Activated CD8-positive, alpha-beta memory T cell treated with anti-CD3 and anti-CD28 coated beads, Interleukin-2, amount 10 ng/mL, durations not matched to agents 7 days and 5 days (primary cell): Measurements from ENCODE around the gene GPBP1L1. TPM values are rescaled to one million over a fixed set of nuclear protein-coding genes. Genes with fewer than 3 reads are reported as not detected.

Experiments
- ATAC-seq: fragments of 150-1000 bp; cut with Tn5 transposase; one replicate; pipeline ENCODE4 v1.10.0; 2021; ENCODE audit warnings: moderate library complexity
- CTCF ChIA-PET: fragments of 350-600 bp; sonication (Branson Sonifier 250); formaldehyde crosslinking; loops from one replicate; lab custom pipeline; 2021; ENCODE audit warnings: antibody characterized with exemption; lab: Charles Lee
- DNase-seq: peaks from one replicate; pipeline ENCODE4 v3.0.0-alpha.2; 2020
- H3K27ac Mint-ChIP-seq: one replicate; pipeline ENCODE4 v1.8.0; 2021; ENCODE audit warnings: mild to moderate bottlenecking, mixed read lengths
- H3K27me3 Mint-ChIP-seq: one replicate; pipeline ENCODE4 v1.8.0; 2021; ENCODE audit warnings: mixed read lengths
- H3K36me3 Mint-ChIP-seq: one replicate; pipeline ENCODE4 v1.8.0; 2021; ENCODE audit warnings: mild to moderate bottlenecking, mixed read lengths
- H3K4me1 Mint-ChIP-seq: one replicate; pipeline ENCODE4 v1.8.0; 2021; ENCODE audit warnings: mixed read lengths
- H3K4me3 Mint-ChIP-seq: one replicate; pipeline ENCODE4 v1.8.0; 2021; ENCODE audit warnings: mild to moderate bottlenecking, moderate library complexity, mixed read lengths
- H3K9me3 Mint-ChIP-seq: one replicate; pipeline ENCODE4 v1.8.0; 2022; ENCODE audit warnings: low read depth, mixed read lengths
- total RNA-seq, 2 experiments: library from RNA; stranded (reverse); gene quantifications; one replicate each; pipeline ENCODE4 v1.2.3, GENCODE V29; 2021

Gene GPBP1L1
- total RNA-seq, 2 experiments from 2014 or later, result 110 to 111 TPM

- CTCF ChIA-PET, result interaction anchor here (0.9 to 8.3 kb wide), 7 partner anchors 16 to 864 kb away, joined by 3 to 48 read pairs (median 4); partner anchors contain the start of gene PRDX1
- DNase-seq, result no peak
- peaks cover 13% of the 10 kb centered on the region for H3K36me3 Mint-ChIP-seq
Measured at GRCh38 chr1:45585496-45586075, 100.7 kb downstream of the GPBP1L1 start.

GRCh38 chr1:45585110-45585426 lies 101.3 kb downstream of the GPBP1L1 start:
- CTCF ChIA-PET, result interaction anchor here (0.9 to 8.3 kb wide), 6 partner anchors 16 to 863 kb away, joined by 3 to 48 read pairs (median 6); partner anchors contain the start of gene PRDX1
- Mint-ChIP-seq H3K4me1 (peaks cover 38% of the 10 kb centered on the region), H3K36me3 (peaks cover 12% of the 10 kb centered on the region), H3K27ac (peak overlapping the region; percentile 100), H3K4me3 (peak overlapping the region; percentile 87), H3K27me3 (no peaks in the 10 kb centered on the region), H3K9me3 (no peaks in the 10 kb centered on the region)
- DNase-seq (no peak), ATAC-seq (no peak)

More at GRCh38 chr1:45585496-45586075, 100.7 kb downstream of the GPBP1L1 start:
- ATAC-seq, result no peak
- Mint-ChIP-seq H3K27ac (peak overlapping the region; percentile 100), H3K9me3 (no peaks in the 10 kb centered on the region), H3K4me3 (peak overlapping the region; percentile 87), H3K4me1 (peaks cover 39% of the 10 kb centered on the region), H3K27me3 (no peaks in the 10 kb centered on the region)

- peak; percentile 93 for DNase-seq
- H3K9me3 Mint-ChIP-seq, result no peaks in the 10 kb centered on the region
- peak; percentile 52 for ATAC-seq
- peaks cover 35% of the 10 kb centered on the region for H3K4me1 Mint-ChIP-seq
- peak overlapping the region; percentile 87 for H3K4me3 Mint-ChIP-seq
- peaks cover 12% of the 10 kb centered on the region for H3K36me3 Mint-ChIP-seq
- H3K27me3 Mint-ChIP-seq, result no peaks in the 10 kb centered on the region
- H3K27ac Mint-ChIP-seq, result peak overlapping the region; percentile 100
- CTCF ChIA-PET, result interaction anchor here (0.9 to 8.3 kb wide), 7 partner anchors 15 to 863 kb away, joined by 3 to 48 read pairs (median 9); partner anchors contain the start of genes AKR1A1 and PRDX1
Measured at GRCh38 chr1:45584351-45585109, 101.8 kb downstream of the GPBP1L1 start.

- CTCF ChIA-PET, result interaction anchor here (1.2 to 8.3 kb wide), 8 partner anchors 14 to 747 kb away, joined by 3 to 48 read pairs (median 7); partner anchors contain the start of genes AKR1A1 and PRDX1
- Mint-ChIP-seq H3K27me3 (no peaks in the 10 kb centered on the region), H3K27ac (peak within 1 kb of the TSS; percentile 100), H3K9me3 (no peaks in the 10 kb centered on the region), H3K4me3 (peak within 1 kb of the TSS; percentile 87), H3K4me1 (peaks cover 29% of the 10 kb centered on the region), H3K36me3 (peaks cover 7% of the 10 kb centered on the region)
- DNase-seq (peak; percentile 93), ATAC-seq (peak; percentile 63)
Measured at GRCh38 chr1:45583666-45584350, 102.5 kb downstream of the GPBP1L1 start, which contains the start of gene NASP. NASP (plus strand) TSS chr1:45584041; CDS start chr1:45584147, 106 bp downstream.

- DNase-seq, result peak; percentile 97
- peaks cover 26% of the 10 kb centered on the region for H3K4me1 Mint-ChIP-seq
- peaks cover 5% of the 10 kb centered on the region for H3K36me3 Mint-ChIP-seq
- H3K9me3 Mint-ChIP-seq, result no peaks in the 10 kb centered on the region
- peak; percentile 76 for ATAC-seq
- CTCF ChIA-PET, result interaction anchor here (1.2 to 8.3 kb wide), 7 partner anchors 14 to 747 kb away, joined by 3 to 48 read pairs (median 9); partner anchors contain the start of genes AKR1A1 and PRDX1
- H3K27ac Mint-ChIP-seq, result peak overlapping the region; percentile 100
- H3K27me3 Mint-ChIP-seq, result no peaks in the 10 kb centered on the region
- H3K4me3 Mint-ChIP-seq, result peak overlapping the region; percentile 87
Measured at GRCh38 chr1:45583264-45583665, 103.1 kb downstream of the GPBP1L1 start.

Other genes starting within 250 kb of the GPBP1L1 start
- gene TESK2, start 195.4 kb downstream of the GPBP1L1 start, total RNA-seq, result 1 to 10 TPM; 3.0 to 4.4 TPM
- gene CCDC163, start 186.5 kb downstream of the GPBP1L1 start, total RNA-seq, result 1 to 10 TPM; 7.8 to 7.9 TPM
- gene MMACHC, start 186.2 kb downstream of the GPBP1L1 start, total RNA-seq, result 1 to 10 TPM; 7.3 to 8.4 TPM
- gene PRDX1, start 164.6 kb downstream of the GPBP1L1 start, total RNA-seq, result 100 to 1,000 TPM; 225 to 412 TPM
- gene AKR1A1, start 135.7 kb downstream of the GPBP1L1 start, total RNA-seq, result 100 to 1,000 TPM; 137 to 150 TPM
- gene NASP, start 102.5 kb downstream of the GPBP1L1 start, total RNA-seq, result 100 to 1,000 TPM; 233 to 256 TPM
- 1 to 10 TPM; 2.5 to 3.9 TPM for gene CCDC17, start 62.5 kb downstream of the GPBP1L1 start, total RNA-seq
- 10 to 100 TPM; 20.9 to 24.0 TPM for gene TMEM69, start 1.6 kb upstream of the GPBP1L1 start, total RNA-seq
- 10 to 100 TPM; 10.8 to 12.3 TPM for gene IPP, start 64.1 kb upstream of the GPBP1L1 start, total RNA-seq
- 10 to 100 TPM; 29.5 to 35.6 TPM for gene MAST2, start 117.1 kb upstream of the GPBP1L1 start, total RNA-seq